COR-L47 (cell line): ENCODE data around the gene HTR3A.
A peak's percentile ranks its signal among the peaks of the same experiment; 100 is the strongest.
"Not testable (repeated sequence)": the region's sequence is repeated elsewhere in the genome, so short reads cannot be mapped to it uniquely, and the experiment has no call there.

Source experiments
- DNase-seq: peaks from one replicate; lab custom pipeline; 2025; lab: John Stamatoyannopoulos, UW

The HTR3A gene

GRCh38 chr11:113974741-113975470 lies at the start of gene HTR3A:
TSS of gene HTR3A (plus strand) at chr11:113975108. CDS start at chr11:113975326, 218 bp downstream.
- DNase-seq, result peak; percentile 95

GRCh38 chr11:113926273-113927197 lies 48.4 kb upstream of the HTR3A start:
- DNase-seq, result no peak

GRCh38 chr11:113928311-113928710 lies 46.6 kb upstream of the HTR3A start:
- DNase-seq, result no peak

- DNase-seq, result no peak
Measured at GRCh38 chr11:113932788-113933187, 42.1 kb upstream of the HTR3A start.

- not testable (repeated sequence) for DNase-seq
Measured at GRCh38 chr11:113934193-113934592, 40.7 kb upstream of the HTR3A start.

- peak; percentile 18 for DNase-seq
Measured at GRCh38 chr11:113934761-113935160, 40.1 kb upstream of the HTR3A start.

- DNase-seq, result no peak
Measured at GRCh38 chr11:113935858-113936257, 39.0 kb upstream of the HTR3A start.

- no peak for DNase-seq
Measured at GRCh38 chr11:113937918-113938317, 37.0 kb upstream of the HTR3A start.

- DNase-seq, result no peak
Measured at GRCh38 chr11:113942256-113942655, 32.7 kb upstream of the HTR3A start.

GRCh38 chr11:113946162-113946561 lies 28.7 kb upstream of the HTR3A start:
- not testable (repeated sequence) for DNase-seq

- no peak for DNase-seq
Measured at GRCh38 chr11:113947994-113948393, 26.9 kb upstream of the HTR3A start.

- no peak for DNase-seq
Measured at GRCh38 chr11:113949891-113950290, 25.0 kb upstream of the HTR3A start.

GRCh38 chr11:113951537-113951936 lies 23.4 kb upstream of the HTR3A start:
- no peak for DNase-seq

- DNase-seq, result no peak
Measured at GRCh38 chr11:113952070-113952469, 22.8 kb upstream of the HTR3A start.

- no peak for DNase-seq
Measured at GRCh38 chr11:113952588-113952987, 22.3 kb upstream of the HTR3A start.

- DNase-seq, result no peak
Measured at GRCh38 chr11:113954235-113954634, 20.7 kb upstream of the HTR3A start.

GRCh38 chr11:113956986-113957385 lies 17.9 kb upstream of the HTR3A start:
- no peak for DNase-seq

- DNase-seq, result no peak
Measured at GRCh38 chr11:113960702-113961330, 14.1 kb upstream of the HTR3A start.

- no peak for DNase-seq
Measured at GRCh38 chr11:113967361-113967760, 7.5 kb upstream of the HTR3A start.

- no peak for DNase-seq
Measured at GRCh38 chr11:113971506-113972195, 3.3 kb upstream of the HTR3A start.

GRCh38 chr11:113977071-113977490 lies 2.2 kb downstream of the HTR3A start:
- no peak for DNase-seq

GRCh38 chr11:113977701-113978100 lies 2.8 kb downstream of the HTR3A start:
- DNase-seq, result no peak
